ENCODE measurements around the gene MKI67.

- TF ChIP-seq, protein P1, sequence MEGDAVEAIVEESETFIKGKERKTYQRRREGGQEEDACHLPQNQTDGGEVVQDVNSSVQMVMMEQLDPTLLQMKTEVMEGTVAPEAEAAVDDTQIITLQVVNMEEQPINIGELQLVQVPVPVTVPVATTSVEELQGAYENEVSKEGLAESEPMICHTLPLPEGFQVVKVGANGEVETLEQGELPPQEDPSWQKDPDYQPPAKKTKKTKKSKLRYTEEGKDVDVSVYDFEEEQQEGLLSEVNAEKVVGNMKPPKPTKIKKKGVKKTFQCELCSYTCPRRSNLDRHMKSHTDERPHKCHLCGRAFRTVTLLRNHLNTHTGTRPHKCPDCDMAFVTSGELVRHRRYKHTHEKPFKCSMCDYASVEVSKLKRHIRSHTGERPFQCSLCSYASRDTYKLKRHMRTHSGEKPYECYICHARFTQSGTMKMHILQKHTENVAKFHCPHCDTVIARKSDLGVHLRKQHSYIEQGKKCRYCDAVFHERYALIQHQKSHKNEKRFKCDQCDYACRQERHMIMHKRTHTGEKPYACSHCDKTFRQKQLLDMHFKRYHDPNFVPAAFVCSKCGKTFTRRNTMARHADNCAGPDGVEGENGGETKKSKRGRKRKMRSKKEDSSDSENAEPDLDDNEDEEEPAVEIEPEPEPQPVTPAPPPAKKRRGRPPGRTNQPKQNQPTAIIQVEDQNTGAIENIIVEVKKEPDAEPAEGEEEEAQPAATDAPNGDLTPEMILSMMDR (IDR thresholded peaks at IDR 0.05), result no peak
- TF ChIP-seq POLR2A (IDR thresholded peaks at IDR 0.05), result no peak
- no peak for TF ChIP-seq POLR2AphosphoS5 (IDR thresholded peaks at IDR 0.05)
Observed at GRCh38 chr10:128124813-128125403, 1.3 kb downstream of the MKI67 start.
